Endothelial cell of umbilical vein (primary cell): ENCODE data around the gene TLE3. TPM values are rescaled to one million over a fixed set of nuclear protein-coding genes. Genes with fewer than 3 reads are reported as not detected.

Experiments
- BruUV-seq: library from RNA; stranded (reverse); fragments of 400-500 nt; replicated peaks from 2 replicates; lab custom pipeline; 2021; lab: Mats Ljungman, UMichigan
- CTCF ChIA-PET: fragments of 300-600, 350-600 bp; sonication (Branson Sonifier 250); formaldehyde crosslinking; loops from one replicate; lab custom pipeline; 2021; ENCODE audit warnings: antibody characterized with exemption, inconsistent platforms; lab: Charles Lee
- POLR2A ChIA-PET: fragments of 300-600, 350-600 bp; sonication (Branson Sonifier 250); formaldehyde crosslinking; loops from one replicate; lab custom pipeline; 2021; ENCODE audit warnings: antibody characterized with exemption, inconsistent platforms; lab: Charles Lee
- DNase-seq: peaks from one replicate; pipeline ENCODE4 v3.0.0-alpha.2; 2011; ENCODE audit warnings: low read depth, low spot score
- FAIRE-seq: peaks from 2 replicates; lab custom pipeline; 2011; peaks lifted over from hg19 to GRCh38; lab: Jason Lieb, UNC
- H2AFZ ChIP-seq: 2 replicates; pipeline ENCODE4 v1.6.0; 2012; ENCODE audit warnings: low read depth, low read length, control low read depth, inconsistent platforms
- H3K27ac ChIP-seq: 2 replicates; pipeline ENCODE4 v1.5.1; 2011; ENCODE audit warnings: low read depth, mild to moderate bottlenecking, control low read depth, low read length, moderate library complexity; ENCODE audit not compliant: insufficient read depth
- H3K27me3 ChIP-seq, 2 experiments: 2 replicates each; pipeline versions ENCODE4 v1.6.0 to v1.6.1; 2011; ENCODE audit warnings: low read length in 2 of 2, mixed read lengths in 1 of 2; ENCODE audit not compliant: control insufficient read depth in 2 of 2, insufficient read depth in 2 of 2
- H3K36me3 ChIP-seq, 2 experiments: 2 replicates in 1 of 2; 3 replicates in 1 of 2; pipeline ENCODE4 v1.5.1; 2011; ENCODE audit warnings: low read length in 2 of 2, mild to moderate bottlenecking in 1 of 2, moderate library complexity in 1 of 2; ENCODE audit not compliant: control insufficient read depth in 2 of 2, insufficient read depth in 2 of 2; ENCODE audit errors: extremely low read depth in 1 of 2
- H3K4me1 ChIP-seq: 3 replicates; pipeline ENCODE4 v1.5.1; 2011; ENCODE audit warnings: mild to moderate bottlenecking, low read length; ENCODE audit not compliant: control insufficient read depth, insufficient read depth; ENCODE audit errors: extremely low read depth
- H3K4me2 ChIP-seq: 2 replicates; pipeline ENCODE4 v1.6.1; 2011; ENCODE audit warnings: low read length, control low read depth, mixed read lengths; ENCODE audit not compliant: insufficient read depth
- H3K4me3 ChIP-seq, 3 experiments: fragments of 200-600 bp in 1 of 3; sonication (generic), shearing (Covaris generic) in 1 of 3; replicated peaks in 1 of 3; 2 replicates each; pipeline ENCODE4 v1.5.1; 2011 to 2016; ENCODE audit warnings: control low read depth in 3 of 3, low read length in 3 of 3, mild to moderate bottlenecking in 2 of 3, inconsistent platforms in 1 of 3, low read depth in 1 of 3, moderate library complexity in 1 of 3; ENCODE audit not compliant: insufficient read depth in 1 of 3
- H3K79me2 ChIP-seq: 2 replicates; pipeline ENCODE4 v1.6.0; 2012; ENCODE audit warnings: low read length, inconsistent platforms; ENCODE audit not compliant: control insufficient read depth, insufficient read depth
- H3K9ac ChIP-seq: replicated peaks from 2 replicates; pipeline ENCODE3; 2011; ENCODE audit warnings: low read length, control low read depth; ENCODE audit not compliant: insufficient read depth; ENCODE audit errors: extremely low read depth
- H3K9me1 ChIP-seq: replicated peaks from 3 replicates; pipeline ENCODE4 v1.6.0; 2011; ENCODE audit warnings: mild to moderate bottlenecking, low read length; ENCODE audit not compliant: control insufficient read depth, insufficient read depth; ENCODE audit errors: extremely low read depth
- H3K9me3 ChIP-seq: replicated peaks from 2 replicates; pipeline ENCODE4 v1.5.1; 2012; ENCODE audit warnings: low read length, inconsistent platforms; ENCODE audit not compliant: control insufficient read depth, insufficient read depth
- H4K20me1 ChIP-seq: replicated peaks from 2 replicates; pipeline ENCODE3; 2011; ENCODE audit warnings: mild to moderate bottlenecking, low read length; ENCODE audit not compliant: control insufficient read depth, insufficient read depth; ENCODE audit errors: extremely low read depth
- CTCF ChIP-seq, 2 donors: IDR thresholded peaks; 1 replicate in 1 of 2; 2 replicates in 1 of 2; pipeline ENCODE4 v1.5.1; 2011; ENCODE audit warnings: low read length in 2 of 2, mild to moderate bottlenecking in 2 of 2, moderate library complexity in 2 of 2, control low read depth in 1 of 2, inconsistent platforms in 1 of 2, low read depth in 1 of 2; ENCODE audit not compliant: insufficient read depth in 1 of 2; ENCODE audit errors: extremely low read depth in 1 of 2
- EZH2 ChIP-seq: IDR thresholded peaks from 2 replicates; pipeline ENCODE4 v1.6.1; 2012; ENCODE audit warnings: borderline replicate concordance, low read depth, mild to moderate bottlenecking, moderate library complexity, low read length, inconsistent platforms; ENCODE audit not compliant: severe bottlenecking
- FOS ChIP-seq: IDR thresholded peaks from 2 replicates; pipeline ENCODE4 v1.6.1; 2011; ENCODE audit warnings: mild to moderate bottlenecking, low read length, moderate library complexity, borderline replicate concordance; ENCODE audit not compliant: insufficient read depth
- GATA2 ChIP-seq: IDR thresholded peaks from 2 replicates; pipeline ENCODE4 v1.7.0; 2011; ENCODE audit warnings: low read depth, mild to moderate bottlenecking, moderate library complexity, mixed read lengths, low read length; ENCODE audit not compliant: insufficient read length, insufficient read depth
- JUN ChIP-seq: IDR thresholded peaks from 2 replicates; pipeline ENCODE4 v1.6.1; 2011; ENCODE audit warnings: borderline replicate concordance, low read depth; ENCODE audit not compliant: insufficient read length, insufficient read depth
- MAX ChIP-seq: IDR thresholded peaks from 2 replicates; pipeline ENCODE4 v1.6.1; 2011; ENCODE audit not compliant: insufficient read depth, insufficient read length
- MYC ChIP-seq: IDR thresholded peaks from one replicate; pipeline ENCODE4 v1.6.1; 2011; ENCODE audit warnings: mild to moderate bottlenecking, low read depth, low read length
- POLR2A ChIP-seq: IDR thresholded peaks from 2 replicates; pipeline ENCODE4 v1.6.1; 2012; ENCODE audit warnings: low read depth, mild to moderate bottlenecking, control low read depth, low read length
- POLR2AphosphoS5 ChIP-seq: IDR thresholded peaks from 2 replicates; pipeline ENCODE4 v1.6.1; 2012; ENCODE audit warnings: low read depth, mild to moderate bottlenecking, control low read depth, low read length, moderate library complexity; ENCODE audit not compliant: insufficient read depth
- dilution Hi-C: fragments of 300-500 bp; cut with MboI; formaldehyde crosslinking; loops from one replicate; pipeline ENCODE4 v1.15.0; 2019; ENCODE audit warnings: low sequenced_read_pairs; ENCODE audit not compliant: extremely low pct_ligation_motif_present
- intact Hi-C: fragments of 100-400 bp; cut with micrococcal nuclease; formaldehyde crosslinking; loops from one replicate; pipeline ENCODE4 v1.10.0; 2022
- polyA plus RNA-seq, 4 experiments: library from polyadenylated mRNA; depleted of rRNA in 3 of 4; stranded (reverse) in 3 of 4; unstranded in 1 of 4; fragments of >200 nt; gene quantifications; 2 replicates each; pipeline versions ENCODE4 v1.2.1 to v1.2.3, GENCODE V29; 2011 to 2012; ENCODE audit warnings: missing spikeins in 1 of 4
- total RNA-seq: library from RNA; stranded (reverse); gene quantifications from 2 replicates; pipeline ENCODE4 v1.2.3, GENCODE V29; 2021

Gene TLE3
- total and polyA plus RNA-seq, 2 donors (not counting 3 experiments of a cell fraction or from before 2014, with no cell fraction given): 40.5 to 56.9 TPM

- Histone ChIP-seq H3K27me3 (no peaks in the 10 kb centered on the region), H3K27ac (no peak overlapping the region), H3K79me2 (peaks cover 97% of the 10 kb centered on the region), H3K4me2 (no peak overlapping the region), H3K4me1 (peaks cover 15% of the 10 kb centered on the region), H3K36me3 (peaks cover 16 to 36% of the 10 kb centered on the region in 2 experiments), H3K9me3 (no peaks in the 10 kb centered on the region), H4K20me1 (no peaks in the 10 kb centered on the region), H3K4me3 (no peak overlapping the region), H3K9ac (no peak overlapping the region), H2AFZ (no peak overlapping the region), H3K9me1 (no peaks in the 10 kb centered on the region)
- intact Hi-C loops (no loop called here), dilution Hi-C loops (no loop called here)
- CTCF ChIA-PET: no interaction called here
- TF ChIP-seq POLR2A (no peak), FOS (no peak), CTCF (IDR thresholded peaks at IDR 0.05; ENCODE audit: extremely low read depth in 1 of 2, insufficient read depth in 1 of 2, low read depth in 1 of 2, low read length in 2 of 2) (no peak), EZH2 (no peak)
- FAIRE-seq (no peak), DNase-seq (no peak)
- no TSS peak for BruUV-seq
- POLR2A ChIA-PET: no interaction called here
These were observed 9.3 kb downstream of the TLE3 start for GRCh38 chr15:70088455-70088854.

GRCh38 chr15:70087708-70088352 is 9.9 kb downstream of the TLE3 start:
- Histone ChIP-seq H3K4me1 (peaks cover 9% of the 10 kb centered on the region), H3K36me3 (peaks cover 16 to 39% of the 10 kb centered on the region in 2 experiments), H3K9ac (no peak overlapping the region), H3K79me2 (peaks cover 93% of the 10 kb centered on the region), H3K27me3 (no peaks in the 10 kb centered on the region), H3K27ac (no peak overlapping the region), H3K9me3 (no peaks in the 10 kb centered on the region), H2AFZ (no peak overlapping the region), H3K4me3 (no peak overlapping the region), H3K9me1 (no peaks in the 10 kb centered on the region), H3K4me2 (no peak overlapping the region), H4K20me1 (no peaks in the 10 kb centered on the region)
- CTCF ChIA-PET: no interaction called here
- FAIRE-seq (no peak), DNase-seq (no peak)
- intact Hi-C loops (no loop called here), dilution Hi-C loops (no loop called here)
- POLR2A ChIA-PET: no interaction called here
- TF ChIP-seq MAX (no peak), JUN (no peak), GATA2 (no peak), EZH2 (no peak), CTCF (IDR thresholded peaks at IDR 0.05; ENCODE audit: extremely low read depth in 1 of 2, insufficient read depth in 1 of 2, low read depth in 1 of 2, low read length in 2 of 2) (no peak), POLR2A (no peak), POLR2AphosphoS5 (no peak), MYC (no peak), FOS (no peak)
- BruUV-seq: no TSS peak
